K562 treated with DMSO at 1 percent for 4 hours (cell line): Measurements from ENCODE around the gene TRMT6. TPM values are rescaled to one million over a fixed set of nuclear protein-coding genes. Genes with fewer than 3 reads are reported as not detected.

Source experiments
- total RNA-seq: library from RNA; unstranded; fragments of 300-600 nt; gene quantifications from 2 replicates; pipeline ENCODE4 v1.2.3, GENCODE V29; 2022; ENCODE audit not compliant: insufficient read depth

TRMT6 gene, protein sequence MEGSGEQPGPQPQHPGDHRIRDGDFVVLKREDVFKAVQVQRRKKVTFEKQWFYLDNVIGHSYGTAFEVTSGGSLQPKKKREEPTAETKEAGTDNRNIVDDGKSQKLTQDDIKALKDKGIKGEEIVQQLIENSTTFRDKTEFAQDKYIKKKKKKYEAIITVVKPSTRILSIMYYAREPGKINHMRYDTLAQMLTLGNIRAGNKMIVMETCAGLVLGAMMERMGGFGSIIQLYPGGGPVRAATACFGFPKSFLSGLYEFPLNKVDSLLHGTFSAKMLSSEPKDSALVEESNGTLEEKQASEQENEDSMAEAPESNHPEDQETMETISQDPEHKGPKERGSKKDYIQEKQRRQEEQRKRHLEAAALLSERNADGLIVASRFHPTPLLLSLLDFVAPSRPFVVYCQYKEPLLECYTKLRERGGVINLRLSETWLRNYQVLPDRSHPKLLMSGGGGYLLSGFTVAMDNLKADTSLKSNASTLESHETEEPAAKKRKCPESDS
- 5.8 and 7.4 TPM in 2 replicates for total RNA-seq

DNA sequence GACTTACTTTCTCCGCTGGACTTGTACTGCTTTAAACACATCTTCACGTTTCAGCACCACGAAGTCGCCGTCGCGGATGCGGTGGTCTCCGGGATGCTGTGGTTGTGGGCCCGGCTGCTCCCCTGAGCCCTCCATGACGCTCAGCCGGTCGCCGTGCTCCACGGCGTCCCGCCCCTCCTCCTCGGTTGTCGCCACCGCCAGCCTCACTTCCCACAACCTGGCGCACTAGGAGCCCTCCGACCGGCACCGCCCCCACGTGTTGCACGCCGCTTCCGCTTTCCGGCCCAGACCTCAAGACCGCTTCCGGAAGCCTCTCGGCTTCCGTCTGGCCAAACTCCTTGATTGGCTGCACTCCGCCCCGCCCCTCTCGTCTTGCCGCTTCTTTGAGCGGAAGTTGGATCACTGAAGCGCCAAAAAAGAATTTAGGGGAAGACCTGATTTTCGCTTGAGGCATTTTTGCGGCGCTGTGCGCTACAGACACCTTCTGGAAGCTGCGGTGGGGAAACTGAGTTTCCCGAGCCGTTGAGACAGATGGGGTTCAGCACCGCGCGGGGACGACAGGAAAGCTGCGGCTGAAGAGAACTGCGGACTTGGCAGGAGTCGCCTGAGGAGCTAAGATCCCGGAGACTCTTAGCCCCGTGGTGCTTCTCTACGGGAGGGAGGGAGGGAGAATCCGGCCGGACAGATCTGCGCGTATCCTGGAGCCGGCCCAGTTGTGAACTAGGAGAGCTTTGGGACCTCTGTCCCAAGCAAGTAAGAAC, at the start of gene TRMT6, which contains the start of gene MCM8:
Gene TRMT6 (minus strand): TSS at position 263 of the 761 bp plus-strand sequence. CDS start 128 bp downstream, at position 135.
Gene MCM8 (plus strand): TSS at position 382 of the 761 bp plus-strand sequence. CDS start 1,364 bp downstream, outside the sequence.

Other genes with a start within 250 kb of the TRMT6 start
- 12.7 and 13.1 TPM in 2 replicates for gene SHLD1, start 200.1 kb downstream of the TRMT6 start, total RNA-seq
- not detected in 2 replicates for gene CHGB, start 39.0 kb downstream of the TRMT6 start, total RNA-seq
- gene MCM8, start 119 bp upstream of the TRMT6 start, total RNA-seq: 8.9 and 11.2 TPM in 2 replicates
- gene CRLS1, start 55.6 kb upstream of the TRMT6 start, total RNA-seq: 14.4 and 16.9 TPM in 2 replicates
- not detected in 2 replicates for gene LRRN4, start 103.5 kb upstream of the TRMT6 start, total RNA-seq
- gene FERMT1, start 172.5 kb upstream of the TRMT6 start, total RNA-seq: not detected in 2 replicates